ENCODE measurements around the gene LIF. TPM values are rescaled to one million over a fixed set of nuclear protein-coding genes. Genes with fewer than 3 reads are reported as not detected.

The LIF gene
- polyA plus RNA-seq, 2 donors = 0.54 to 1.0 TPM

DNA sequence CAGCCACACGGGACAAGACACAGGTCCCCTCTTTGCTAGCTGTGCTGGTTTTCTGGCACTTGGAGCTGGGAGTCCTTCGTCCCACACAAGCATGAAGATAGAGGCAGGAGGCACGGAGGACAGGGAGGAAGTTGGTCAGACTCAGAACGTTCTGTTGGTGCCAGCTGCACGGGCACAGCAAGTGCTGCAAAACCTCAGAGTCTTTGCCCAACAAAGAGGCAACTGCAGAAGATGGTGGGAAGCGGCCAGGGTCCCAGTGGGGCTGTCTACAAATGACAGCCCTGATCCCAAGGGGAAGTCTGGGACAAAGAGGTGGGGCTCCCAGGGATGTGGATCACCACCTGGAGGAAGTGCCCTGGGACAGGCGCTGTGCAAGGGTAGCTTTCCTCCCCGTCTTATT is 29.5 kb upstream of the LIF start:
- H3K27me3 ChIP-seq (ENCODE audit: control insufficient read depth in 1 of 2, insufficient read depth in 2 of 2, low read length in 2 of 2) = no peaks in the 10 kb centered on the region
- no peaks in the 10 kb centered on the region for H3K9me3 ChIP-seq (ENCODE audit: control insufficient read depth in 2 of 2, insufficient read depth in 1 of 2, low read depth in 1 of 2, low read length in 1 of 2)
- H3K4me3 ChIP-seq (ENCODE audit: low read depth in 1 of 2, low read length in 2 of 2) = no peak overlapping the region
- peaks cover 6 to 19% of the 10 kb centered on the region in 2 donors for H3K4me1 ChIP-seq (ENCODE audit: control insufficient read depth in 2 of 2, insufficient read depth in 2 of 2, low read length in 1 of 2)
- WGBS, 2 donors = 73 to 75% methylated on average over 8 of the region's 8 CpGs
- H3K27ac ChIP-seq (ENCODE audit: low read depth in 2 of 2, low read length in 1 of 2) = no peak overlapping the region
- H3K36me3 ChIP-seq (ENCODE audit: control insufficient read depth in 2 of 2, insufficient read depth in 2 of 2, low read length in 1 of 2) = no peaks in the 10 kb centered on the region

DNA sequence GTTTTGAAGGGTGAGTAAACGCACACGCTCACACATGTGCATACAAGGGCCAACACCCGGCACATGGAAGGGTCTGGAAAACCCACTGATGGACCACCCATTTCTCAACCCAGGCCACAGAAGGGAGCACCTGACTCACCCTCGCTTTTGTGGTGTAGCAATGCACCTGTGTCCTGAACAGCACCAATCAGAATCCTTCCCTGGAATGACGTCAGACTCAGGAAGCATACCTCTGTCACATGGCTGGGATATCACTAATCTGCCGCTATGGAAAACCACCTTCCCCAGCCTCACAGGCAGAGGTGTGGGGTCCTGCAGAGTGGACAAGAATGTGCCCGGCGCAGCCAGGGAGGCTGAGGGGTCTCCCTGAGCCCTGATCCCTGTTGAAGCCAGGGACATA is 29.1 kb upstream of the LIF start:
- H3K9me3 ChIP-seq (ENCODE audit: control insufficient read depth in 2 of 2, insufficient read depth in 1 of 2, low read depth in 1 of 2, low read length in 1 of 2) = no peaks in the 10 kb centered on the region
- no peak overlapping the region for H3K27ac ChIP-seq (ENCODE audit: low read depth in 2 of 2, low read length in 1 of 2)
- 70% methylated on average over 8 of the region's 8 CpGs for WGBS, 2 donors
- H3K36me3 ChIP-seq (ENCODE audit: control insufficient read depth in 2 of 2, insufficient read depth in 2 of 2, low read length in 1 of 2) = no peaks in the 10 kb centered on the region
- H3K4me3 ChIP-seq (ENCODE audit: low read depth in 1 of 2, low read length in 2 of 2) = no peak overlapping the region
- H3K4me1 ChIP-seq (ENCODE audit: control insufficient read depth in 2 of 2, insufficient read depth in 2 of 2, low read length in 1 of 2) = peaks cover 6 to 19% of the 10 kb centered on the region in 2 donors
- H3K27me3 ChIP-seq (ENCODE audit: control insufficient read depth in 1 of 2, insufficient read depth in 2 of 2, low read length in 2 of 2) = no peaks in the 10 kb centered on the region

DNA sequence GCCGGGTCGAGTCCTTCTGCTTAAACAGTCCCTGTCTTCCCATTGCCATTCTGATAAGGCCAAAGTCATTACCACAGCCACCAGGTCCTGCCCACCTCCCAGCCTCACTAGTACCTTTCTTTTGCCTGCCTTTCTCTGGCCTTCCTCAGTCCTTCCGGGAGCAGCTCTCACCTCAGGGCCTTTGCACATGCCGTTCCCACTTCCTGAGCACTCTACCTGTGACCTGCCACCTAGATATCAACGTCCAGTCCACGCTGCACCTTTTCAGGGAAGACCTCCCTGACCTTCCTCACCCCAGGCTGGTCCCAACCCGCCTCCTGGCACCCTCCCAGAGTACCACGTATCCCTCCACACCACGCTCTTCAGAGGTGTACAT is 27.9 kb upstream of the LIF start:
- peaks cover 6 to 19% of the 10 kb centered on the region in 2 donors for H3K4me1 ChIP-seq (ENCODE audit: control insufficient read depth in 2 of 2, insufficient read depth in 2 of 2, low read length in 1 of 2)
- H3K27ac ChIP-seq (ENCODE audit: low read depth in 2 of 2, low read length in 1 of 2) = no peak overlapping the region
- H3K36me3 ChIP-seq (ENCODE audit: control insufficient read depth in 2 of 2, insufficient read depth in 2 of 2, low read length in 1 of 2) = no peaks in the 10 kb centered on the region
- H3K4me3 ChIP-seq (ENCODE audit: low read depth in 1 of 2, low read length in 2 of 2) = no peak overlapping the region
- no peaks in the 10 kb centered on the region for H3K9me3 ChIP-seq (ENCODE audit: control insufficient read depth in 2 of 2, insufficient read depth in 1 of 2, low read depth in 1 of 2, low read length in 1 of 2)
- H3K27me3 ChIP-seq (ENCODE audit: control insufficient read depth in 1 of 2, insufficient read depth in 2 of 2, low read length in 2 of 2) = no peaks in the 10 kb centered on the region
- WGBS, 2 donors = 65 to 72% methylated on average over 9 of the region's 9 CpGs

DNA sequence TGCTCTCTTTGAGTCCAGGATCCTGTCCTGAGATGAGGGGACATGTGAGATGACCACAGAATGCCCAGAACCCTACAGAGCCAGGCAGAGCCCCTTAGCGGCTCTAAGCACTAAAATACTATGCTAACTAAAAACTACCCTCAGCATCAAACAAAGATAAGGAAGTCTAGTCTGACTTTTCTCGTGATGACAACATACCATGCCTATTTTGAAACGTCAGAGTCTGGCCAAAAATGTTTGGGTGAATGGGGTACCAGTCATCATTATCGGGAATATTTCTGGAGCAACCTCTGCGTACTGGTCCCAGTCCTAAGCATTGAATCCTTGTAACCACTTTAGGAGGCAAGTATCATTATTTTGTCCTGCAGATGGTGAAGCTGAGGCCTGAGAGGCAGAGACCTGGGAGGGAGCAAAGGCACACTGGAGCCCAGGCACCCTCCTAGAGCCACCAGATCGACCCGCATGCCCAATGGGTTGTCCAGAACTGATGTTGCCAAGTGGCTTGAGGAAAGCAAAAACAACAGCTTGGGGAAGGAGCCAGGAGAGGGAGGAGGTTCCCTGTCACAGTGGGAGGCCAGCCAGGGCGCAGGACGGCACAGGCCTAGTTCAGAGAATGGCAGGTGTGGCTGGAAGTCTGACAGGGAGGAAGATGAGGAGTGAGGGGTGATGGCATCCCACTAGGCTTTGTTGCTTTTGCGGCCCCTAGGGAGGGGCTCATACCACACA is 27.3 kb upstream of the LIF start:
- 53 to 54% methylated on average over 10 of the region's 10 CpGs for WGBS, 2 donors
- Histone ChIP-seq H3K27me3 (ENCODE audit: control insufficient read depth in 1 of 2, insufficient read depth in 2 of 2, low read length in 2 of 2) (no peaks in the 10 kb centered on the region), H3K9me3 (ENCODE audit: control insufficient read depth in 2 of 2, insufficient read depth in 1 of 2, low read depth in 1 of 2, low read length in 1 of 2) (no peaks in the 10 kb centered on the region), H3K4me3 (ENCODE audit: low read depth in 1 of 2, low read length in 2 of 2) (no peak overlapping the region), H3K4me1 (ENCODE audit: control insufficient read depth in 2 of 2, insufficient read depth in 2 of 2, low read length in 1 of 2) (peaks cover 6 to 14% of the 10 kb centered on the region in 2 donors), H3K36me3 (ENCODE audit: control insufficient read depth in 2 of 2, insufficient read depth in 2 of 2, low read length in 1 of 2) (no peaks in the 10 kb centered on the region), H3K27ac (ENCODE audit: low read depth in 2 of 2, low read length in 1 of 2) (peak overlapping the region in 1 of 2 donors; percentile 29)

DNA sequence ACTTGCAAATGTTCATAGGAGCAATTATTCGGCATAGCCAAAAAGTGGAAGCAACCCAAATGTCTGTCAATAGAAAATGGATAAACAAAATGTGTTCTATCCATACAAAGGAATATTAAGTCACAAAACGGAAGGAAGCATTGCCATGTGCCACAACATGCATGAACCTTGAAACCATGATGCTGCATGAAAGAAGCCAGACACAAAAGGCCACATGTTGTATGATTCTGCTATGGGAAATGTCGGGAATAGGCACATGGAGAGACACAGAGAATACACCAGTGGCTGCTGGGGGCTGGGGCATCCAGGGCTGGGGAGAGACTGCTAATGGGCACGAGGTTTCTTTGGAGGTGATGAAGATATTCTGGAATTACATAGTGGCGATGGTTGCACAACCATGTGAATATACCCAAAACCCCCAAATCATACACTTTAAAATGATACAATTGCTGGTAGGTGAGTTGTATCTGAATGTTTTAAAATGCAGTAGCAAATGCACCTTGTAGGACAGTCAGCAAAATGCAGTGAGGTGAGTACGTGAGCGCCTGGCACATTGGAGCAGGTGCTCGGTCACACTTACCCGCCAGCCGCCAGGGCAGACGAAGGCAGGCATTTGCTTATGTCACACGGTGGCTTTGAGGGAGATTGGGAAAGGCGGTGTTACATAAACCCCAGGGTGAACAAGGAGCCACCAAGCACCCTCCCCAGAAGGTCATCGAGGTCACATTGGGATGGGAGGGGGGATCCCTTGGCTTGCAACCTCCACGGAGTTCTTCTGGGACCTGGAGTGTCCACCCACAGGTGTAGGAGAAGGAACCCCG is 26.4 kb upstream of the LIF start:
- 80% methylated on average over 16 of the region's 16 CpGs for WGBS, 2 donors

DNA sequence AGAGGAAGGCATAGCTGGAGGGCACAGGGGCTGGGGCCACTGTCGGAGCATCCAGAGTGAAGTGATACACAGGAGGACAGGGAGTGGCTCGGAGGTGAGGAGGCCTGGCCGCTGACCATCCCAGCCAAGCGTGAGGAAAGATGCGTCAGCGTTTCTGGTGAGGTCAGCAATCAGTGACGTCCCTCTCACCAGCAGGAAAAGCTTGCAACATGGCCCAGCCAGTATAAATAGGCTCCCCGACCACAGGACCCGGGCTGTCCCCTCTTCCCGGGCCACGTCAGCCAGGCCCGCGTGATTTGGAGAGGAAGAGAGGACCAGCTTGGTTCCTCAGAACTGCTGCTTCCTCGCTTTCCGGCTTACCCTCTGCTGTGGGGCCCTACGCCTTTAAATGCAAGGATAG is 24.3 kb upstream of the LIF start:
- H3K27ac ChIP-seq (ENCODE audit: low read depth in 2 of 2, low read length in 1 of 2) = no peak overlapping the region
- H3K9me3 ChIP-seq (ENCODE audit: control insufficient read depth in 2 of 2, insufficient read depth in 1 of 2, low read depth in 1 of 2, low read length in 1 of 2) = no peaks in the 10 kb centered on the region
- H3K4me1 ChIP-seq (ENCODE audit: control insufficient read depth in 2 of 2, insufficient read depth in 2 of 2, low read length in 1 of 2) = peaks cover 0 to 5% of the 10 kb centered on the region in 2 donors
- 79 to 83% methylated on average over 16 of the region's 16 CpGs for WGBS, 2 donors
- no peaks in the 10 kb centered on the region for H3K36me3 ChIP-seq (ENCODE audit: control insufficient read depth in 2 of 2, insufficient read depth in 2 of 2, low read length in 1 of 2)
- no peak overlapping the region for H3K4me3 ChIP-seq (ENCODE audit: low read depth in 1 of 2, low read length in 2 of 2)
- H3K27me3 ChIP-seq (ENCODE audit: control insufficient read depth in 1 of 2, insufficient read depth in 2 of 2, low read length in 2 of 2) = no peaks in the 10 kb centered on the region

More for the DNA sequence above, 26.4 kb upstream of the LIF start:
- Histone ChIP-seq H3K4me1 (ENCODE audit: control insufficient read depth in 2 of 2, insufficient read depth in 2 of 2, low read length in 1 of 2) (peaks cover 6 to 9% of the 10 kb centered on the region in 2 donors), H3K27me3 (ENCODE audit: control insufficient read depth in 1 of 2, insufficient read depth in 2 of 2, low read length in 2 of 2) (no peaks in the 10 kb centered on the region), H3K36me3 (ENCODE audit: control insufficient read depth in 2 of 2, insufficient read depth in 2 of 2, low read length in 1 of 2) (no peaks in the 10 kb centered on the region), H3K27ac (ENCODE audit: low read depth in 2 of 2, low read length in 1 of 2) (no peak overlapping the region), H3K4me3 (ENCODE audit: low read depth in 1 of 2, low read length in 2 of 2) (no peak overlapping the region), H3K9me3 (ENCODE audit: control insufficient read depth in 2 of 2, insufficient read depth in 1 of 2, low read depth in 1 of 2, low read length in 1 of 2) (no peaks in the 10 kb centered on the region)

DNA sequence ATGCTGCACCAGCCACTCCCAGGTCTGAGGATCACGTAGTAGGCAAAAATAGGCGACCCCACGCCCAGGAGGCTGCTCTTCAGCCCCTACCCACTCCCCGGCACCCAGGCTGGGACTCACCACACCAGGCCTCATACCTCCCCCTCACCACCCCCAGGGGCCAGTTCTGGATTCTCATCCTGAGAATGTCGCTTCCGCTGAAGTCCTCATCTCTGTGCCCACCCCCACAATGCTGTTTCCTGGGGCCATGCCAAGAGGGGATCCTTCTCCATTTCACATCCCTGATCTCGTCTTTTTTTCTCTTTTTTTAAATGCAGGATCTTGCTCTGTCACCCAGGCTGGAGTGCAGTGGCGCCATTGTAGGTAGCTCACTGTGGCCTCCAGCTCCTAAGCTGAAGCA is 21.8 kb upstream of the LIF start:
- H3K27me3 ChIP-seq (ENCODE audit: control insufficient read depth in 1 of 2, insufficient read depth in 2 of 2, low read length in 2 of 2) = no peaks in the 10 kb centered on the region
- peaks cover 0 to 1% of the 10 kb centered on the region in 2 donors for H3K4me1 ChIP-seq (ENCODE audit: control insufficient read depth in 2 of 2, insufficient read depth in 2 of 2, low read length in 1 of 2)
- H3K27ac ChIP-seq (ENCODE audit: low read depth in 2 of 2, low read length in 1 of 2) = no peak overlapping the region
- 88 to 90% methylated on average over 8 of the region's 8 CpGs for WGBS, 2 donors
- no peaks in the 10 kb centered on the region for H3K9me3 ChIP-seq (ENCODE audit: control insufficient read depth in 2 of 2, insufficient read depth in 1 of 2, low read depth in 1 of 2, low read length in 1 of 2)
- H3K36me3 ChIP-seq (ENCODE audit: control insufficient read depth in 2 of 2, insufficient read depth in 2 of 2, low read length in 1 of 2) = no peaks in the 10 kb centered on the region
- H3K4me3 ChIP-seq (ENCODE audit: low read depth in 1 of 2, low read length in 2 of 2) = no peak overlapping the region

DNA sequence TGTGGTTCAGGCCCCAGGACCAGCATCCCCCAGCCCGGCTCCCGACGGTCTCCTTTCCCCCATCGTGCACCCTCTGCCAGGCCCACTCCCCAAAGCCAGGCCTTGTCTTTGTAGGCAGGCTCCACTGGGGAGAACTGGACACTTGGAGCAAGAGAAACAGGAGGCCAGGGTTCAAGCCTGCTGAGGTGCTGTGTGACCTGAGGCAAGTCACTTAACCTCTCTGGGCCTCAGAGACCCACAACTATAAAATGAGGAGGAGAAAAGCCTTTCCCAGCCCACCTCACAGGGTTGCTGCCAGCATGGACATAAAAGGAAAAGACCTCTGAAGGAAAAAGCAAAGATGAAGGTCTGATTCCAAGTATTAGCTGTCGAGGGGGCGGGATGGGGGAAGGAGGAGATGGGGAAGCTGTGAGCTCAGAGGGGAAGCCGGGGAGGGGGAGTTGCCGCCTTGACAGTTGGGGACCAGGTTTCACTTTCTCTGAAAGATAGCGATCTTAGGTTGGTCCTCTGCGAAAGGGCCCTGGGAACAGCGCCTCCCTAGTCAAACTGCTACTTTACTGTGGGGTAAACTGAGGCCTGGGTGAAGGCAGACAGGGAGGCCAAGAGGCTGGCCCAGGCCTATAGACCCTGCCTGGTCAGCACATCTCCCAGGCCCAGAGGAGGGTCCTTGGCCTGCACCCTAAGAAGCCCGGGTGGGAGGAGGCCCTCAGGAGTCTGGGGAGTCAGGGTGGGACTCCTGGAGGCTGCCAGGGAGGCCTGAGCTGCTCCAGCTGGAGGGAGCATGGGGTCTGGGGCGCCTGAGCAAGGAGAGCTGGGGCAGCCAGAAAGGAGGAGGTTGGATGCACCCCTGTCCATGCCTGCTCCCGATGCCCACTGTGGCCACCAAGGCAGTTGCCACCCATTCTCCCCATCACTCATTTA is 21.1 kb upstream of the LIF start:
- Histone ChIP-seq H3K27me3 (ENCODE audit: control insufficient read depth in 1 of 2, insufficient read depth in 2 of 2, low read length in 2 of 2) (no peaks in the 10 kb centered on the region), H3K4me1 (ENCODE audit: control insufficient read depth in 2 of 2, insufficient read depth in 2 of 2, low read length in 1 of 2) (peaks cover 0 to 4% of the 10 kb centered on the region in 2 donors), H3K36me3 (ENCODE audit: control insufficient read depth in 2 of 2, insufficient read depth in 2 of 2, low read length in 1 of 2) (no peaks in the 10 kb centered on the region), H3K27ac (ENCODE audit: low read depth in 2 of 2, low read length in 1 of 2) (peak overlapping the region; percentile 11 to 19), H3K9me3 (ENCODE audit: control insufficient read depth in 2 of 2, insufficient read depth in 1 of 2, low read depth in 1 of 2, low read length in 1 of 2) (no peaks in the 10 kb centered on the region), H3K4me3 (ENCODE audit: low read depth in 1 of 2, low read length in 2 of 2) (no peak overlapping the region)
- 73 to 77% methylated on average over 14 of the region's 14 CpGs for WGBS, 2 donors

Data from esophagus (tissue), 2 donors.